ENCODE measurements around the gene DAP. TPM values are rescaled to one million over a fixed set of nuclear protein-coding genes. Genes with fewer than 3 reads are reported as not detected.

Gene DAP
- total RNA-seq, 1 experiment from 2014 or later, result 106 TPM

DNA sequence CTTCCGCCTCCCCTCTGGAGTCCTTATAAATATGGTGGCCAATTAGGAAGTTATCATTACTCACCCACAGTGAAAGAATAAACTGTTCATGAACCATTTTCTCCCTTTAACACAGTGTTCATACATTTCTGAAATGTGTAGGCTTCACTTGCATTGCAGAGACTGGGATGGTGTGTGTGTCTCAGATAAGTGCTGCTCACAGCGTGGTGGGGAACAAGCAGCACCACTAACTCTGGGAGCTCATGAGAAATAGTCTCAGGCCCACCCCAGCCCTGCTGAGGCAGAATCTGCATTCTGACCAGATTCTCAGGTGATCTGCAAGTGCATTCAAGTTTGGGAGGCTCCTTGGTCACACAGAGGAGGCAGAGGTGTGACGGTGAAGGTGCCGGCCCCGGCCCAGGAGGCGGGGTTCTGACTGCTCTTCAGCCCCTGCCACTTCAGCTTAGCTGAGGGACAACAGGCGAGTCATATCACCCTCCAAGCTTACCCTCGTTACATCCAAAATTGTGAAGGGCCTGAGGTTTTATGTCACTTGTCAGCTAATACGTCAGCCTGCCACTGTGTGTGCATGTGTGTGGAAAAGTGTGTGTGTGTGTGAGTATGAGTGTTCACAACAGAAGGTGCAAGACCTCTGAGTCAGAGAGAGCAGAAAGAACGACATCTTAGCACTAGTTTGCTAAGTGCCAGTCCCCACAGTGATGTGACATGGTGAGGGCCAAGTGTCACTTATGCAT lies 34.7 kb downstream of the DAP start:
- H3K79me2 ChIP-seq (ENCODE audit: low read length), result peaks cover 76% of the 10 kb centered on the region
- ATAC-seq (no peak), DNase-seq (peak; percentile 49)
- intact Hi-C loops (cut with micrococcal nuclease), result no loop called here
- H3K4me2 ChIP-seq (ENCODE audit: low read length), result peak overlapping the region; percentile 67
- peaks cover 60% of the 10 kb centered on the region for H3K36me3 ChIP-seq (ENCODE audit: low read depth, low read length)
- H3K9ac ChIP-seq (ENCODE audit: low read length), result peak overlapping the region; percentile 89
- BruUV-seq (replicated peaks), result no TSS peak
- H3K4me1 ChIP-seq (ENCODE audit: insufficient read depth, low read length), result peaks cover 53% of the 10 kb centered on the region
- H3K4me3 ChIP-seq (ENCODE audit: low read length), result no peak overlapping the region
- ChIA-PET CTCF (no interaction called here), POLR2A (ENCODE audit: unreplicated experiment) (no interaction called here)
- no peaks in the 10 kb centered on the region for H3K27me3 ChIP-seq (ENCODE audit: low read length)
- TF ChIP-seq EZH2phosphoT487 (IDR thresholded peaks at IDR 0.05; ENCODE audit: borderline replicate concordance, low read length) (no peak), EZH2 (IDR thresholded peaks at IDR 0.05; ENCODE audit: low read length, unreplicated experiment) (no peak)
- TF ChIP-seq, protein P1, sequence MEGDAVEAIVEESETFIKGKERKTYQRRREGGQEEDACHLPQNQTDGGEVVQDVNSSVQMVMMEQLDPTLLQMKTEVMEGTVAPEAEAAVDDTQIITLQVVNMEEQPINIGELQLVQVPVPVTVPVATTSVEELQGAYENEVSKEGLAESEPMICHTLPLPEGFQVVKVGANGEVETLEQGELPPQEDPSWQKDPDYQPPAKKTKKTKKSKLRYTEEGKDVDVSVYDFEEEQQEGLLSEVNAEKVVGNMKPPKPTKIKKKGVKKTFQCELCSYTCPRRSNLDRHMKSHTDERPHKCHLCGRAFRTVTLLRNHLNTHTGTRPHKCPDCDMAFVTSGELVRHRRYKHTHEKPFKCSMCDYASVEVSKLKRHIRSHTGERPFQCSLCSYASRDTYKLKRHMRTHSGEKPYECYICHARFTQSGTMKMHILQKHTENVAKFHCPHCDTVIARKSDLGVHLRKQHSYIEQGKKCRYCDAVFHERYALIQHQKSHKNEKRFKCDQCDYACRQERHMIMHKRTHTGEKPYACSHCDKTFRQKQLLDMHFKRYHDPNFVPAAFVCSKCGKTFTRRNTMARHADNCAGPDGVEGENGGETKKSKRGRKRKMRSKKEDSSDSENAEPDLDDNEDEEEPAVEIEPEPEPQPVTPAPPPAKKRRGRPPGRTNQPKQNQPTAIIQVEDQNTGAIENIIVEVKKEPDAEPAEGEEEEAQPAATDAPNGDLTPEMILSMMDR (conservative IDR thresholded peaks at IDR 0.05; ENCODE audit: low read depth, low read length), result no peak
- H3K9me2 ChIP-seq (replicated peaks; ENCODE audit: low read length), result no peaks in the 10 kb centered on the region
- H3K9me3 ChIP-seq (ENCODE audit: low read length), result no peaks in the 10 kb centered on the region
- peaks cover 21% of the 10 kb centered on the region for H3F3A ChIP-seq (ENCODE audit: low read length, unreplicated experiment)
- peak overlapping the region; percentile 95 for H3K27ac ChIP-seq (ENCODE audit: low read length)
- no peak overlapping the region for H2AFZ ChIP-seq (ENCODE audit: low read length)
- no peaks in the 10 kb centered on the region for H4K20me1 ChIP-seq (ENCODE audit: low read length)

DNA sequence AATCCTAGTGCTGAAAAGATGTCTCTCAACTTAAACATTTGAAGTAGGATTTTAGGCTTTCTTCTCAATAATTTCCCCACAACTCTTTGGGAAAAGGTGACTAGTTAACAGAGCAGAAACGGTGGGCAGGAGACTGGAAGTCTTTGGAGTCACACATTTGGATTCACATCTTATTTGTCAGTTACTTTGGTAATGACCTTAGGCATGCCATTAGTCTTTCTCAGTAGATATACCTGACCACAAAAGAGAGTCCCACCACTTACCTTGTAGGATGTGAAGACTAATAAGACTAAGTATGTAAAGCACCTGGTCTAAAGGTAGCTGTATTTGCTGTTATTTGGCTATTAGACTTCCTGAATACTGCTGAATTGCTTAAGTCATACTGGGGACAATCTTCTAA lies 35.4 kb downstream of the DAP start:
- DNase-seq (peak; percentile 72), ATAC-seq (peak; percentile 7)
- Histone ChIP-seq H3K9me3 (ENCODE audit: low read length) (no peaks in the 10 kb centered on the region), H3K36me3 (ENCODE audit: low read depth, low read length) (peaks cover 65% of the 10 kb centered on the region), H3K4me3 (ENCODE audit: low read length) (peak overlapping the region; percentile 24), H3K27me3 (ENCODE audit: low read length) (no peaks in the 10 kb centered on the region), H3K79me2 (ENCODE audit: low read length) (peaks cover 81% of the 10 kb centered on the region), H3K4me2 (ENCODE audit: low read length) (peak overlapping the region; percentile 67), H4K20me1 (ENCODE audit: low read length) (no peaks in the 10 kb centered on the region), H2AFZ (ENCODE audit: low read length) (0 out of 2 replicates have a peak overlapping the region, but pooled peaks have one; percentile 10), H3K4me1 (ENCODE audit: insufficient read depth, low read length) (peaks cover 60% of the 10 kb centered on the region), H3K9ac (ENCODE audit: low read length) (peak overlapping the region; percentile 89), H3F3A (ENCODE audit: low read length, unreplicated experiment) (peaks cover 21% of the 10 kb centered on the region), H3K27ac (ENCODE audit: low read length) (peak overlapping the region; percentile 95), H3K9me2 (replicated peaks; ENCODE audit: low read length) (no peaks in the 10 kb centered on the region)
- BruUV-seq (replicated peaks), result TSS peak; percentile 92
- ChIA-PET POLR2A (ENCODE audit: unreplicated experiment) (interaction anchor here (0.5 to 0.8 kb wide), 3 partner anchors 20 to 53 kb away, joined by 4 to 8 read pairs (median 6); partner anchors contain the start of gene DAP), CTCF (interaction anchor here (1.1 to 1.3 kb wide), 3 partner anchors 10 to 30 kb away, joined by 3 to 4 read pairs (median 3); no protein-coding TSS in a partner anchor)
- TF ChIP-seq EZH2phosphoT487 (IDR thresholded peaks at IDR 0.05; ENCODE audit: borderline replicate concordance, low read length), result no peak
- TF ChIP-seq, protein P1 (conservative IDR thresholded peaks at IDR 0.05; ENCODE audit: low read depth, low read length), result no peak
- TF ChIP-seq EZH2 (IDR thresholded peaks at IDR 0.05; ENCODE audit: low read length, unreplicated experiment), result no peak
- intact Hi-C loops (cut with micrococcal nuclease), result loop anchor here (1.0 to 2.0 kb wide), 2 partner anchors 20 to 35 kb away; partner anchors contain the start of gene DAP

All from PC-3 (cell line).